PC-9 (cell line): ENCODE data around the gene ATP6V0D1. TPM values are rescaled to one million over a fixed set of nuclear protein-coding genes. Genes with fewer than 3 reads are reported as not detected.

Source experiments
- BruUV-seq: library from RNA; stranded (reverse); fragments of 400-500 nt; replicated peaks from 2 replicates; lab custom pipeline; 2021; lab: Mats Ljungman, UMichigan
- CTCF ChIA-PET: fragments of 300-600 bp; sonication (Branson Sonifier 250); formaldehyde crosslinking; loops from one replicate; lab custom pipeline; 2022; ENCODE audit warnings: antibody characterized with exemption; lab: Charles Lee
- POLR2A ChIA-PET: fragments of 300-600 bp; sonication (Branson Sonifier 250); formaldehyde crosslinking; loops from one replicate; lab custom pipeline; 2022; ENCODE audit warnings: antibody characterized with exemption; ENCODE audit not compliant: unreplicated experiment; lab: Charles Lee
- DNase-seq, 2 experiments: peaks; one replicate each; pipeline versions ENCODE4 v3.0.0 to v3.0.0-alpha.2; 2015 to 2022; ENCODE audit warnings: mixed read lengths in 1 of 2
- H2AFZ ChIP-seq: fragments of 200-600 bp; sonication (generic); 2 replicates; pipeline ENCODE4 v1.8.1; 2017; ENCODE audit warnings: antibody characterized with exemption
- H3F3A ChIP-seq: fragments of 200-600 bp; sonication (generic); 2 replicates; pipeline ENCODE4 v1.8.1; 2017; ENCODE audit warnings: antibody characterized with exemption, mild to moderate bottlenecking, low read depth; ENCODE audit not compliant: insufficient read depth
- H3K27ac ChIP-seq: fragments of 200-600 bp; sonication (generic); 2 replicates; pipeline ENCODE4 v1.6.1; 2016; ENCODE audit warnings: mixed run types
- H3K27me3 ChIP-seq: fragments of 200-600 bp; sonication (generic); 2 replicates; pipeline ENCODE4 v1.6.1; 2016; ENCODE audit warnings: low read depth, mixed run types; ENCODE audit not compliant: insufficient read depth
- H3K36me3 ChIP-seq: fragments of 200-600 bp; sonication (generic); 2 replicates; pipeline ENCODE4 v1.6.1; 2016; ENCODE audit warnings: low read depth, mixed run types
- H3K4me1 ChIP-seq: fragments of 200-600 bp; sonication (generic); replicated peaks from 2 replicates; pipeline ENCODE4 v1.6.1; 2016; ENCODE audit warnings: mixed run types; ENCODE audit not compliant: insufficient read depth
- H3K4me2 ChIP-seq: fragments of 200-600 bp; sonication (generic); 2 replicates; pipeline ENCODE4 v1.6.1; 2017; ENCODE audit warnings: mixed run types
- H3K4me3 ChIP-seq: fragments of 200-600 bp; sonication (generic); 2 replicates; pipeline ENCODE4 v1.6.1; 2016; ENCODE audit warnings: mixed run types
- H3K79me2 ChIP-seq: fragments of 200-600 bp; sonication (generic); 2 replicates; pipeline ENCODE4 v1.6.1; 2017; ENCODE audit warnings: low read depth, mixed run types
- H3K9me2 ChIP-seq: fragments of 200-600 bp; sonication (generic); 2 replicates; pipeline ENCODE4 v1.8.1; 2017; ENCODE audit warnings: mild to moderate bottlenecking; ENCODE audit not compliant: insufficient read depth
- H3K9me3 ChIP-seq: fragments of 200-600 bp; sonication (generic); 2 replicates; pipeline ENCODE4 v1.8.1; 2016; ENCODE audit warnings: low read depth; ENCODE audit not compliant: insufficient read depth
- H4K20me1 ChIP-seq: fragments of 200-600 bp; sonication (generic); 2 replicates; pipeline ENCODE4 v1.8.1; 2017; ENCODE audit not compliant: insufficient read depth
- CTCF ChIP-seq: fragments of 200-600 bp; sonication (generic); conservative IDR thresholded peaks from 2 replicates; pipeline ENCODE4 v1.6.1; 2017; ENCODE audit warnings: mixed run types, antibody characterized with exemption, mild to moderate bottlenecking, moderate library complexity
- EZH2 ChIP-seq: fragments of 200-600 bp; sonication (generic); IDR thresholded peaks from 2 replicates; pipeline ENCODE4 v1.8.0; 2017; ENCODE audit warnings: antibody characterized with exemption, low read depth
- intact Hi-C: fragments of 100-400 bp; cut with micrococcal nuclease; formaldehyde crosslinking; loops from one replicate; pipeline ENCODE4 v1.10.0; 2022; ENCODE audit not compliant: unreplicated experiment
- total RNA-seq: library from RNA; stranded (reverse); gene quantifications from 2 replicates; pipeline ENCODE4 v1.2.3, GENCODE V29; 2021

The ATP6V0D1 gene
- total RNA-seq, 1 experiment from 2014 or later = 61.0 TPM

- H3F3A ChIP-seq = no peaks in the 10 kb centered on the region
- ChIA-PET POLR2A (interaction anchor here (0.6 kb wide), 2 partner anchors 343 to 520 kb away, joined by 3 to 4 read pairs; no protein-coding TSS in a partner anchor), CTCF (interaction anchor here (0.5 to 1.6 kb wide), 4 partner anchors 16 to 428 kb away, joined by 3 to 15 read pairs (median 8); no protein-coding TSS in a partner anchor)
- no peaks in the 10 kb centered on the region for H3K36me3 ChIP-seq
- H3K4me1 ChIP-seq = no peaks in the 10 kb centered on the region
- no peaks in the 10 kb centered on the region for H3K9me2 ChIP-seq
- H3K4me3 ChIP-seq = no peak overlapping the region
- no peaks in the 10 kb centered on the region for H3K27me3 ChIP-seq
- peaks cover 8% of the 10 kb centered on the region for H4K20me1 ChIP-seq
- no peak overlapping the region for H3K27ac ChIP-seq
- no peak for DNase-seq
- no peak overlapping the region for H2AFZ ChIP-seq
- no peak for TF ChIP-seq EZH2
- no peak overlapping the region for H3K4me2 ChIP-seq
- no peaks in the 10 kb centered on the region for H3K79me2 ChIP-seq
- no TSS peak for BruUV-seq
- intact Hi-C loops = no loop called here
- H3K9me3 ChIP-seq = no peaks in the 10 kb centered on the region
These were observed 34.7 kb downstream of the ATP6V0D1 start for GRCh38 chr16:67445913-67446907.

- H3K36me3 ChIP-seq = no peaks in the 10 kb centered on the region
- no peaks in the 10 kb centered on the region for H3K4me1 ChIP-seq
- TF ChIP-seq CTCF = no peak
- POLR2A ChIA-PET = no interaction called here
- H3K9me2 ChIP-seq = no peaks in the 10 kb centered on the region
- CTCF ChIA-PET = interaction anchor here (0.5 kb wide), 1 partner anchor 72 kb away, joined by 15 read pairs; no protein-coding TSS in a partner anchor
- intact Hi-C loops = no loop called here
- no peak overlapping the region for H3K27ac ChIP-seq
- H4K20me1 ChIP-seq = peaks cover 8% of the 10 kb centered on the region
- H3K27me3 ChIP-seq = no peaks in the 10 kb centered on the region
- BruUV-seq = no TSS peak
- H3K4me3 ChIP-seq = no peak overlapping the region
- no peaks in the 10 kb centered on the region for H3F3A ChIP-seq
- no peaks in the 10 kb centered on the region for H3K79me2 ChIP-seq
- H2AFZ ChIP-seq = no peak overlapping the region
- H3K4me2 ChIP-seq = no peak overlapping the region
- no peak for DNase-seq
- no peaks in the 10 kb centered on the region for H3K9me3 ChIP-seq
These were observed 35.5 kb downstream of the ATP6V0D1 start for GRCh38 chr16:67445441-67445912.

- intact Hi-C loops = no loop called here
- no peaks in the 10 kb centered on the region for H3K36me3 ChIP-seq
- no peak overlapping the region for H3K27ac ChIP-seq
- H3K4me2 ChIP-seq = no peak overlapping the region
- H3K4me3 ChIP-seq = no peak overlapping the region
- TF ChIP-seq CTCF (no peak), EZH2 (no peak)
- peaks cover 8% of the 10 kb centered on the region for H4K20me1 ChIP-seq
- DNase-seq = no peak
- ChIA-PET POLR2A (no interaction called here), CTCF (interaction anchor here (0.5 kb wide), 1 partner anchor 71 kb away, joined by 15 read pairs; no protein-coding TSS in a partner anchor)
- no peaks in the 10 kb centered on the region for H3F3A ChIP-seq
- H2AFZ ChIP-seq = no peak overlapping the region
- BruUV-seq = no TSS peak
- H3K79me2 ChIP-seq = no peaks in the 10 kb centered on the region
- H3K4me1 ChIP-seq = no peaks in the 10 kb centered on the region
- H3K27me3 ChIP-seq = no peaks in the 10 kb centered on the region
- H3K9me3 ChIP-seq = no peaks in the 10 kb centered on the region
- H3K9me2 ChIP-seq = no peaks in the 10 kb centered on the region
These were observed 35.9 kb downstream of the ATP6V0D1 start for GRCh38 chr16:67445126-67445426.
